Ecto neural progenitor cell (in vitro differentiated cells): Measurements from ENCODE around the gene ASIC5.
"Not testable (repeated sequence)": the region's sequence is repeated elsewhere in the genome, so short reads cannot be mapped to it uniquely, and the experiment has no call there.

Experiments
- DNase-seq: peaks from one replicate; pipeline ENCODE4 v3.0.0-alpha.2; 2018; ENCODE audit warnings: low spot score

The ASIC5 gene

DNA sequence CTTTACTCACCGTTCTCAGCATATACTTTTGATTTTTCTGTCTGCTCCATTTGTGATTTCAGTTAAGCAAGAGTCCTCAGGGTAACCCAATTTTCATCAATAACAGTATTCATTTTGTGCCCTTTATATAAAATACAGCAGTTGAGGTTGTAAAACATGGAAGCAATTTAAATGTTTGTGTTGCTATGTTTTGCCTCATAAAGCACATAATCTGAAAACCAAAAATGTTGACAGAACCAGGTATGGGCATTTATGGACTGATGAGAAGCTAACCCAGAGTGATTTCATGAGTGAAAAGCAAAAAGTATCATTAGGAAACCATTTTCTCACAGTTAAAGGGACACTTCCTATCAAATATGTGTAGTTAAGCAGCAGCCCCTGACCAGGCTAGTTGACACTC is at the start of gene ASIC5:
Gene ASIC5 (minus strand): TSS at position 101 of the 400 bp plus-strand sequence. CDS start 51 bp downstream, at position 50.
- DNase-seq, result no peak

- DNase-seq, result no peak
Observed at GRCh38 chr4:155914782-155915181, 48.7 kb upstream of the ASIC5 start.

GRCh38 chr4:155911905-155912304 is 45.8 kb upstream of the ASIC5 start:
- DNase-seq, result no peak

DNA sequence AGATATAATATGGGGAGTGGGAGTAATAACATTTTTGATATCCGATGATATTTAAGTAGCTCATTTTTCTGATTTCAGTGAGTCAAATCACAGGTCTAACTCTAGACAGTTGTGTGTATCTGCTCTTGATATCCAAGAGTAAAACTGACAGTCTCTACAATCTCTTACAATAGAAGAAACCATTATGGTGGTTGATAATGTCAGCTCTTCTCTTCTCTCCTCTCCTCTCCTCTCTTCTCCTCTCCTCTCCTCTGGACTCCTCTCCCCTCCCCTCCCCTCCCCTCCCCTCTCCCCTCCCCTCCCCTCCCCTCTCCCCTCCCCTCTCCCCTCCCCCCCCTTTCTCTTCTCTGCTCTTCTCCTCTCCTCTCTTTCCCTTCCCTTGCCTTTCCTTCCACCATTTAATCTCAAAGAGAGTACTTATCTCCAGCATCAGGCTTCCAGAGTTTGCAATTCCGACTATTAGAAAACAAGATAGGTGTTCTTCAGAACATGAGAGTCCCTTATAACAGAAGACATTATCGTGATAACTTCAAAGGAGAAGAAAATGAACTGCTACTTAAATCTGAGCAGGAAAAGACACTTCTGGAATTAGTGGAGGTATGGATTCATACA is 43.6 kb upstream of the ASIC5 start:
- DNase-seq, result no peak

DNA sequence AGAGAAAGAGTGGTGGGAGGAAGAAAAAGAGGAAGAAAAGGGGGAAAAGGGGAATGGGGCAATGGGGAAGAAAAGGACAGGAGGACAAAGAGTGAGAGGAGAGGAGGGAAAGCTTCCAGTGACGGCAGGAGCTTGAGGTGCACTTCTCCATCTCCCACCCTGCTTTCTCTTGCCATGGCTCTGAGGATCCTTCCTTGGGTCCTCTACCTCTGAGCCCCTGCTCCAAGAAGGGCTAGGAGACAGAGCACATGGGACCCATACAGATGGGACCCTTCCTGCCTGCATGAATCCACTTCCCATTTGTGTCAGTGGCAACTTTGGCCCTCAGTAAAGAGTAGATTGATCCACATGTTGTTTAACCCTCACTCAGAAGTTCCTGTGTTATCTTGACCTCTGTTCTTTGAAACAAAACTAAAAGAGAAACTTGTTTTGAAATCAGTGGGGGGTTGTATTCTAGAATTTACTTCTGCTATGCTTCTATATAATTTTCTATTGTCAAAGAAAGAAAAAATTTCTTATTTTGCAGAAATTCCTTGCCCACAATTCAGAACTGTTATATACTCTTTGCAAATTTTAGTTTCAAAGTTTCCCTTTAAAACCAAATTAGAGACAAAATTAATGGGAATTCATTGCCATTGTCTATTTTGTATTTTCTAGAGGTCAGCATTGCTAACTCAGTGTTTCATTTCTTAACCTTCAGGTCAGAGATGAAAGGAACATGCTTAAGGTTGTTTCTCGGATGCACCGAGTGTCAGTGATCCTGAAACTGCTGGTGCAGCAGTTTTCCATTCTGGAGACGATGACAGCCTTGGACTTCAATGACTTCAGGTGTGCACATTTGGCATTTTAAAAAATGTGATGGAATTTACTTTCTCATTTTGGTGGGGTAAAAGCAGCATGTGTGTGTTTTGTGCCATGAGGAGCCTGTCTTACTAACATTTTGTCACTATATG is 42.4 kb upstream of the ASIC5 start:
- DNase-seq, result no peak

DNA sequence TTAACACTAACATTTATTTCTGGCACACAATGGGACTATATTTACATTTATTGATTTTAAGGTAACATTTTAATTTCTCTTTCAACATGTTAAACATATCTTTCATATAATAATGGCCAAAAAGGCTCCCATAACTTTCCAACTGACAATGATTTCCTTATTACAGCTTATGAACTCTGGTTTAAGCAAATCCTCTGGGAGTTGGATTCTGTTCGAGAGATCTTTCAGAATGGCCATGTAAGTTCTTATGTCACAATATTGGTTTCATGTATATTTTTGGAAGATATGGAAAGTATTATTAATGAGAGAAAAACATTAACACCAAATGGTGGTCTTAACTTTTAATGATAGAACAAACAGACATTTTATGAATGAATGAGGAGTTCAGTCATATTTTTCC is 41.5 kb upstream of the ASIC5 start:
- no peak for DNase-seq

DNA sequence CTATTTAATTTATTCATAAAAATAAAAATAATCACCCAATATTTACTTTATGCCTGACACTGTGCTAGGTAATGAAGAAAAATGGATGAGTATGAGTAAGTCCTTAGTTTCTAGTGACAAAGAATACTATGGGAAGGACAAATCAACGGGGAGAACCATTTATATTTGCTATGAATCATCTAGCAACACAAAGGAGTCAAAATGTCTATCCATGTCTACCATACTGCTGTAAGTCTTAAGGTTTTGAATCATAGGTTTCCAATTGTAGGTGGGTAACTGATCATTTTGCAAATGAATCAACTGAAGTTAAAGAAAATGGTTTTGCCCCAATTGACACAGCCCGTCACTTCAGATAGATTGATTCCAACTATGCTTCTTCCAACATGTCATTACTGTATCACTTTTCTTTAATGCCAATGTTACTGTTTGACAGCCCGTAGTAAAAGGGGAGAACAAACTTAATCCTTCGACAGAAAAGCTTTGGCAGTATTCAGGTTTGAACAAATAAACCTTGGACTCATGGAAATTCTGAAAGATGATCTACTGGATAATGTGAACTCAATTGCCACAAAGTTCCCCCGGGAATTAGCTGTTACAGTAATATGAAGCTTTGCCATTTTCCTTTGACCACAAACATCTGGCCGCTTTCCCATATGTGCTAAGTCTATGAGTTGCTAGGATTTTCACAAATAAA is 40.6 kb upstream of the ASIC5 start:
- no peak for DNase-seq

GRCh38 chr4:155904331-155904730 is 38.3 kb upstream of the ASIC5 start:
- DNase-seq, result no peak

DNA sequence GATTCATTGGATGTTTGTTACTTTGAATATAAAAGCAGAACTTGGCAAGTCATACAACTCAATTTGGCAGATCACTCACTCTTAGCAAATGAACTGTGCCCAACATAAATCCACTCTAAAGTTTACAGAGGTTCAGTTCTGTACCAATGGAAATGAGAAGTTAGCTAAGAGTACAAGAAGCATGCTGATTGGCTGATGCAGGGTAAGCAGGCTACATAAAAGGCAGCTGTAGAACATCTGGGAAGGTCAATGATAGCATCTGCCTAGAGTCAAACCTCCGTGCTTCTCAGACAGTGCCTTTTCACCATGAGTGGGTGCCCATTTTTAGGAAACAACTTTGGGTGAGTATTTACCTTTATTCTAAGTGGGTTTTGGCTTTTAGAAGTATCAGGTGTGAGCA is 37.4 kb upstream of the ASIC5 start, which contains the start of gene TDO2:
Gene TDO2 (plus strand): TSS at position 244 of the 400 bp plus-strand sequence. CDS start 63 bp downstream, at position 307.
- DNase-seq, result no peak

GRCh38 chr4:155901013-155901412 is 34.9 kb upstream of the ASIC5 start:
- no peak for DNase-seq

DNA sequence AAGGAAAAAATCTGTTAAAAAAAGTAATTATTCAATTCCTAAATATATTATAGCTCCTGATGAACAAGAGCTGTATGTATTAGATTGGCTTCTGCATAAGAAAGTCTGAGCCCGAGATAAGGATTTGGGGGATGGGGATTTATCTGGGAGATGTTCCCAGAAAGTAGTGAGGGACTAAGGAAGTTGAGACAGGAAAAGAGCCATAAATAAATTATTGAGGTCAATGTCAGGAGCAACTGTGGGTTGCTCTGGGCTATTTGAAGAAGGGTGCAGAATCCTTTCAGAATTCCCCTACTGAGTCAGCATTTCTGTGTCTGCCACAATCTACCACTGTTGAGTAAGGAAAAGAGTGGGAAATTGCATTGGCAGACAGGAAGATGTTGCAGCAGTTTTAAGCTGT is 34.3 kb upstream of the ASIC5 start:
- DNase-seq, result no peak

GRCh38 chr4:155899891-155900290 is 33.8 kb upstream of the ASIC5 start:
- DNase-seq, result no peak

GRCh38 chr4:155898371-155898770 is 32.3 kb upstream of the ASIC5 start:
- DNase-seq, result not testable (repeated sequence)

DNA sequence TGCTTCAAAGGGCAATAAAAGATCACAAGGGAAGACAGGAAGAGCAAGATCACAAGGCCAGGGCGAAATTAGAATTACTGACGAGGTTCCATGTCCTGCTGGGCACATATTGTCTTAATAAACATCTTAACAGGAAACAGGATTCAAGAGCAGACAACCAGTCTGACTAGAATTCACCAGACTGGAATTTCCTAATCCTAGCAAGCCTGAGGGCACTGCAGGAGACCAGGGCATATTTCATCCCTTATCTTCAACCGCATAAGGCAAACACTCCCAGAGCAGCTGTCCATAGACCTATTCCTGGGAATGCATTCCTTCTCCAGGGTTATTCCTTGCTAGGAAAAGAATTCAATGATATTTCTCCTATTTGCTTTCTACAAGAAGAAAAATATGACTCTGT is 25.0 kb upstream of the ASIC5 start:
- DNase-seq, result no peak

- DNase-seq, result no peak
Observed at GRCh38 chr4:155889946-155890345, 23.9 kb upstream of the ASIC5 start.

GRCh38 chr4:155889031-155889793 is 23.1 kb upstream of the ASIC5 start:
- no peak for DNase-seq

GRCh38 chr4:155887847-155888570 is 21.9 kb upstream of the ASIC5 start:
- no peak for DNase-seq

DNA sequence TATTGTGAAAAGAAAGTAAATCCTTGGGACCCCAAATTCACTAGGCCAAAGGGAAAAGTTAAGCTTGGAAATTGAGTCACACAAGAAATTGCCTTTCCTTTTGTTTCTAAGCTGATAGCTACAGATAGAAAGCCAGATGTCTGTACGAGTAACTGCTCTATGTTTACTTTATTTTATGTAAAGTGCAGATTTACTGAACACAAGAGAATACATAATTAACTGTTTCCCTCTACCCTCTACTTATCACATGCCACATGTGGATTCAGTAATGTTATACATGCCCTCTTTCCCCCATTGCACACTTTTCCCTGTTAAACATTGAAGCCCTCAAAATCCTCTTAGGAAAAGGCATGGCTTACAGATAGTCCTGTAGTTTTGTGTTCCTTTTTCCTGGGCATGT is 21.0 kb upstream of the ASIC5 start:
- no peak for DNase-seq

DNA sequence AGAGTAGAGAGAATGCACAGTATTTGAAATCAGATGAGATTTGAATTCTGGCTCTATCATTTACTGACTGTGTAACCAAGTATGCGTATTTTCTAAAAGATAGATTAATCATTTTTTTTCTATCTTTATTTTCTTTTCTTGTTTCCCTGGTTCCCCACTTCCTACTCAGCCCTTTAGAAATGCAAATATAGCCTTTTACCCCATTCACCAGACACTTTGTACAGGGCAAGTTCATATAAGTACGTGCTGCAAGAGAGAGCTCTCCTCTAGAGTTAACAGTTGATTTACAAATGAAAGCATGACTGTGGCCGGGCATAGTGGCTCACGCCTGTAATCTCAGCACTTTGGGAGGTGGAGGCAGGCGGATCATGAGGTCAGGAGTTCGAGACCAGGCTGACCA is 19.6 kb upstream of the ASIC5 start:
- no peak for DNase-seq

- DNase-seq, result no peak
Observed at GRCh38 chr4:155883895-155884294, 17.8 kb upstream of the ASIC5 start.

DNA sequence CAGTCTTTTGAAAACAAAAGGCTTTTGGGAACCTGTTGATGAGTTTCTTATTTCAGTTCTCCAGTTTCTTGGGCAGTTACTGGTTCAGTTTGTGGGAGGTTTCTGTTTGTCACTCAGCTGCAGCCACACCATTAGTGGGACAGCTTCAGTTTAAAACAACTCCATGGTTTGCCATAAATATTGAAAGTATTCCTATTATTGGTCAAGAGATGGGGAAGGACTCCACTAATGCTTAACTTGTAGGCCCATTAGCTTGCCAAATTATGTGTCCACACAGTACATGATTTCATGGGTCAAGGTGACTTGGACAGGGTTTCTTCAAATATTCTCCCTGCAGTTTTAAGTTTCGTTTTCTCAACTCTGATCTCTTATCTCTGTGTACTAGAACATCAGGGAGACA is 15.5 kb upstream of the ASIC5 start:
- DNase-seq, result no peak
